ENCODE measurements around the gene PDGFD.

DNA sequence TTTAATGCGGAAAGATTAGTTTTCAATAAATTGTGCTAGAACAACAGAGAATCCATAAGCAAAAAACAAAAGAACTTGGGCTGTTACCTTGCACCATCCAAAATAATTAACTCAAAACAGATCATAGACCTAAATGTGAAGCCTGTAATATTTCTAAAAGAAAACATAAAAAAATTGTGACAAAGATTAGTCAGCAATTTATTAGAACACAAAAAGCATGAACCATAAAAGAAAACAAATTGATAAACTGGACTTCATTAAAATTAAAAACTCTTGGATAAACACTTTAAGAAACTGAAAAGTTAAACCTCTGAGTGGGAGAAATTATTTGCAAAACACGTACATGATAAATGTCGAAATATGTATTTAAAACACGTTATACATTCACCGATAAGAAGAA lies 106.0 kb downstream of the PDGFD start:
- TF ChIP-seq, protein P1, sequence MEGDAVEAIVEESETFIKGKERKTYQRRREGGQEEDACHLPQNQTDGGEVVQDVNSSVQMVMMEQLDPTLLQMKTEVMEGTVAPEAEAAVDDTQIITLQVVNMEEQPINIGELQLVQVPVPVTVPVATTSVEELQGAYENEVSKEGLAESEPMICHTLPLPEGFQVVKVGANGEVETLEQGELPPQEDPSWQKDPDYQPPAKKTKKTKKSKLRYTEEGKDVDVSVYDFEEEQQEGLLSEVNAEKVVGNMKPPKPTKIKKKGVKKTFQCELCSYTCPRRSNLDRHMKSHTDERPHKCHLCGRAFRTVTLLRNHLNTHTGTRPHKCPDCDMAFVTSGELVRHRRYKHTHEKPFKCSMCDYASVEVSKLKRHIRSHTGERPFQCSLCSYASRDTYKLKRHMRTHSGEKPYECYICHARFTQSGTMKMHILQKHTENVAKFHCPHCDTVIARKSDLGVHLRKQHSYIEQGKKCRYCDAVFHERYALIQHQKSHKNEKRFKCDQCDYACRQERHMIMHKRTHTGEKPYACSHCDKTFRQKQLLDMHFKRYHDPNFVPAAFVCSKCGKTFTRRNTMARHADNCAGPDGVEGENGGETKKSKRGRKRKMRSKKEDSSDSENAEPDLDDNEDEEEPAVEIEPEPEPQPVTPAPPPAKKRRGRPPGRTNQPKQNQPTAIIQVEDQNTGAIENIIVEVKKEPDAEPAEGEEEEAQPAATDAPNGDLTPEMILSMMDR (IDR thresholded peaks at IDR 0.05) = no peak
- TF ChIP-seq EP300 (IDR thresholded peaks at IDR 0.05) = no peak
